Stimulated activated CD8-positive, alpha-beta memory T cell treated with anti-CD3 and anti-CD28 coated beads, Interleukin-7, amount 100 ng/mL, for 48 hours (primary cell): Measurements from ENCODE around the gene ITGAV.

Experiments
- DNase-seq, 2 donors: peaks; one replicate each; pipeline ENCODE4 v3.0.0-alpha.2; 2020; ENCODE audit warnings: low read depth in 1 of 2; ENCODE audit errors: extremely low read depth in 1 of 2

ITGAV gene

GRCh38 chr2:186659383-186659782 is 69.5 kb downstream of the ITGAV start:
- DNase-seq, result no peak

- DNase-seq, result no peak
Observed at GRCh38 chr2:186664385-186665043, 74.7 kb downstream of the ITGAV start.

- no peak for DNase-seq
Observed at GRCh38 chr2:186669146-186669545, 79.3 kb downstream of the ITGAV start.

- no peak for DNase-seq
Observed at GRCh38 chr2:186670831-186671230, 81.0 kb downstream of the ITGAV start.

- no peak for DNase-seq
Observed at GRCh38 chr2:186675380-186675779, 85.5 kb downstream of the ITGAV start.

GRCh38 chr2:186683341-186683740 is 93.5 kb downstream of the ITGAV start:
- DNase-seq, result no peak

GRCh38 chr2:186687807-186688211 is 98.0 kb downstream of the ITGAV start:
- no peak for DNase-seq

GRCh38 chr2:186688813-186689212 is 99.0 kb downstream of the ITGAV start:
- DNase-seq, result no peak

- no peak for DNase-seq
Observed at GRCh38 chr2:186690786-186691185, 100.9 kb downstream of the ITGAV start.

GRCh38 chr2:186691231-186691630 is 101.4 kb downstream of the ITGAV start:
- no peak for DNase-seq

GRCh38 chr2:186691900-186692299 is 102.0 kb downstream of the ITGAV start:
- DNase-seq, result no peak

- DNase-seq, result no peak
Observed at GRCh38 chr2:186693446-186693832, 103.6 kb downstream of the ITGAV start.

GRCh38 chr2:186695081-186695756 is 105.4 kb downstream of the ITGAV start:
- no peak for DNase-seq

- no peak for DNase-seq
Observed at GRCh38 chr2:186696290-186696689, 106.4 kb downstream of the ITGAV start.

- DNase-seq, result no peak
Observed at GRCh38 chr2:186696804-186697203, 106.9 kb downstream of the ITGAV start.

- no peak for DNase-seq
Observed at GRCh38 chr2:186697536-186697935, 107.7 kb downstream of the ITGAV start.

- DNase-seq, result no peak
Observed at GRCh38 chr2:186699742-186700141, 109.9 kb downstream of the ITGAV start.

GRCh38 chr2:186702006-186702405 is 112.2 kb downstream of the ITGAV start:
- no peak for DNase-seq

GRCh38 chr2:186702501-186702900 is 112.6 kb downstream of the ITGAV start:
- no peak for DNase-seq

GRCh38 chr2:186704897-186705296 is 115.0 kb downstream of the ITGAV start:
- no peak for DNase-seq

GRCh38 chr2:186709529-186710450 is 119.9 kb downstream of the ITGAV start:
- no peak for DNase-seq

- no peak for DNase-seq
Observed at GRCh38 chr2:186713691-186714090, 123.8 kb downstream of the ITGAV start.
